Fibroblast of gingiva (primary cell): ENCODE data around the gene PSD2.
"Not testable (repeated sequence)": the region's sequence is repeated elsewhere in the genome, so short reads cannot be mapped to it uniquely, and the experiment has no call there.

Experiments used
- DNase-seq: peaks from one replicate; pipeline ENCODE4 v3.0.0-alpha.2; 2011; ENCODE audit warnings: low read depth

Gene PSD2

GRCh38 chr5:139792218-139792617 lies 3.4 kb upstream of the PSD2 start:
- no peak for DNase-seq

GRCh38 chr5:139792655-139793054 lies 3.0 kb upstream of the PSD2 start:
- DNase-seq, result not testable (repeated sequence)

- no peak for DNase-seq
Measured at GRCh38 chr5:139794067-139794846, 1.4 kb upstream of the PSD2 start.

GRCh38 chr5:139796061-139796806 lies 626 bp downstream of the PSD2 start:
- DNase-seq, result no peak

GRCh38 chr5:139797335-139797734 lies 1.7 kb downstream of the PSD2 start:
- DNase-seq, result no peak

GRCh38 chr5:139797856-139798510 lies 2.4 kb downstream of the PSD2 start:
- no peak for DNase-seq

GRCh38 chr5:139798883-139799282 lies 3.3 kb downstream of the PSD2 start:
- DNase-seq, result no peak

- no peak for DNase-seq
Measured at GRCh38 chr5:139799359-139799758, 3.8 kb downstream of the PSD2 start.

GRCh38 chr5:139803978-139804377 lies 8.4 kb downstream of the PSD2 start:
- DNase-seq, result no peak

GRCh38 chr5:139804800-139805397 lies 9.3 kb downstream of the PSD2 start:
- DNase-seq, result no peak

GRCh38 chr5:139805545-139805944 lies 9.9 kb downstream of the PSD2 start:
- DNase-seq, result no peak

GRCh38 chr5:139806111-139806510 lies 10.5 kb downstream of the PSD2 start:
- DNase-seq, result no peak

GRCh38 chr5:139806726-139807646 lies 11.4 kb downstream of the PSD2 start:
- no peak for DNase-seq

GRCh38 chr5:139807647-139808030 lies 12.0 kb downstream of the PSD2 start:
- DNase-seq, result no peak

GRCh38 chr5:139808481-139809330 lies 13.1 kb downstream of the PSD2 start:
- no peak for DNase-seq

- no peak for DNase-seq
Measured at GRCh38 chr5:139809331-139809810, 13.8 kb downstream of the PSD2 start.

GRCh38 chr5:139810341-139811273 lies 15.0 kb downstream of the PSD2 start:
- no peak for DNase-seq

GRCh38 chr5:139811274-139811607 lies 15.6 kb downstream of the PSD2 start:
- DNase-seq, result no peak

- DNase-seq, result no peak
Measured at GRCh38 chr5:139812323-139812722, 16.7 kb downstream of the PSD2 start.
